NCI-H1694 (cell line): Measurements from ENCODE around the gene GGA3.
"Not testable (repeated sequence)": the region's sequence is repeated elsewhere in the genome, so short reads cannot be mapped to it uniquely, and the experiment has no call there.

ENCODE experiments used
- DNase-seq: peaks from one replicate; lab custom pipeline; 2025; lab: John Stamatoyannopoulos, UW

Gene GGA3

GRCh38 chr17:75261336-75262111, at the start of gene GGA3, which contains the start of gene MRPS7:
GGA3 (minus strand) TSS chr17:75261606; CDS start chr17:75261587, 19 bp downstream.
MRPS7 (plus strand) TSS chr17:75261879; CDS start chr17:75261901, 22 bp downstream.
- DNase-seq: peak; percentile 69

GRCh38 chr17:75308732-75309629, 47.6 kb upstream of the GGA3 start:
- DNase-seq: no peak

GRCh38 chr17:75307957-75308731, 46.7 kb upstream of the GGA3 start:
- no peak for DNase-seq

GRCh38 chr17:75301502-75302206, 40.2 kb upstream of the GGA3 start:
- no peak for DNase-seq

GRCh38 chr17:75301049-75301448, 39.6 kb upstream of the GGA3 start:
- DNase-seq: no peak

- DNase-seq: no peak
These were observed 38.9 kb upstream of the GGA3 start for GRCh38 chr17:75300280-75300679.

GRCh38 chr17:75295201-75296158, 34.1 kb upstream of the GGA3 start:
- DNase-seq: no peak

- not testable (repeated sequence) for DNase-seq
These were observed 31.5 kb upstream of the GGA3 start for GRCh38 chr17:75292810-75293448.

- no peak for DNase-seq
These were observed 28.5 kb upstream of the GGA3 start for GRCh38 chr17:75289832-75290337.

GRCh38 chr17:75289115-75289831, 27.9 kb upstream of the GGA3 start, which contains the start of gene SLC25A19:
SLC25A19 (minus strand) TSS chr17:75289433; CDS start chr17:75286764, 2,669 bp downstream.
- DNase-seq: peak; percentile 96

GRCh38 chr17:75288770-75289114, 27.3 kb upstream of the GGA3 start:
- peak; percentile 32 for DNase-seq

GRCh38 chr17:75288359-75288758, 27.0 kb upstream of the GGA3 start:
- DNase-seq: no peak

GRCh38 chr17:75287221-75287620, 25.8 kb upstream of the GGA3 start:
- no peak for DNase-seq

GRCh38 chr17:75285123-75285522, 23.7 kb upstream of the GGA3 start:
- DNase-seq: no peak

GRCh38 chr17:75280189-75280588, 18.8 kb upstream of the GGA3 start:
- DNase-seq: not testable (repeated sequence)

GRCh38 chr17:75277664-75278071, 16.3 kb upstream of the GGA3 start:
- no peak for DNase-seq

GRCh38 chr17:75273977-75274708, 12.7 kb upstream of the GGA3 start:
- DNase-seq: no peak

GRCh38 chr17:75272848-75273184, 11.4 kb upstream of the GGA3 start:
- DNase-seq: no peak
